ENCODE measurements around the gene GCAT. TPM values are rescaled to one million over a fixed set of nuclear protein-coding genes. Genes with fewer than 3 reads are reported as not detected.

The GCAT gene
- polyA plus RNA-seq (2012; ENCODE audit: missing spikeins): 10.9 TPM

DNA sequence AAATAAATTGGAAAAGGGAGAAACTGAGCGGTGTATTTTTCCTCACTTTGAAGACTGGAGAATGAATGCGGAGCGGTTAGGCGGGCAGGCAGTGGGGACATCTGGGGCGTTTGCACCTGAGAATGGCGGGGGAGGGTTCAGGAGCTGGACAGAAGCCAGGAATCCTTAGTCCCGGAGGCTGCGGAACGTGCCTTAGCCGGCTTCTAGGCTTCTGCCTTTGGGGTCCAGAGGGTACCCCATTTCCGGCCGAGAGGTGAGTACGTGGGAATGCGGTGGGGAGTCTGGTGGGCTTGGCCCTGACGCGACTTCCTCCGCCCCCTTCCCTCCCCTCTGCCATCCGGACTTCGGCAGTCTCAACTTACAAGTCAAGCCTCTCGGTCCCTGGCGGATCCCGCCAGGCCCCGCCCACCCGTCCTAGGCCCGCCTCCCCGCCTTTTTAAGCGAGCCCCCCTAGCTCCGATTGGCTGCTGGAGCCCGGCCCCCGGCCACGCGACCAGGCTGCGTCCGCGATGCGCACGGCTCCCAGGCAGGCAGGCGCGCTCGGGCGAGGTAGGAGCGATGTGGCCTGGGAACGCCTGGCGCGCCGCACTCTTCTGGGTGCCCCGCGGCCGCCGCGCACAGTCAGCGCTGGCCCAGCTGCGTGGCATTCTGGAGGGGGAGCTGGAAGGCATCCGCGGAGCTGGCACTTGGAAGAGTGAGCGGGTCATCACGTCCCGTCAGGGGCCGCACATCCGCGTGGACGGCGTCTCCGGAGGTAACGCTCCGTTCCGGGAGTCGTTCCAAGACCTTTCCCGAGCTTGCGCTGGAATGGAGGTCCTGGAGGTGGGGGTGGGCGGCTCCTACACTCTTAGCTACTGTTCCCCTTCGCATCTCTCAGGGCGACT, at the start of gene GCAT:
GCAT (plus strand) TSS at position 525 of the 884 bp plus-strand sequence; CDS start at position 559, 34 bp downstream.
- peak; percentile 99 for FAIRE-seq
- TF ChIP-seq TAF1 (IDR thresholded peaks at IDR 0.05; ENCODE audit: borderline replicate concordance, low read depth, low read length): no peak
- peak; percentile 63; the same call in 1 of the 2 replicates for TF ChIP-seq POLR2A (IDR thresholded peaks at IDR 0.05; ENCODE audit: low read depth, low read length)
- TF ChIP-seq POLR2AphosphoS5 (IDR thresholded peaks at IDR 0.05; ENCODE audit: low read depth, low read length): peak; percentile 39; the same call in 1 of the 2 replicates
- peak; percentile 99 for DNase-seq (ENCODE audit: insufficient read length)

- FAIRE-seq: no peak
These were observed 49.0 kb upstream of the GCAT start for GRCh38 chr22:37758694-37759093.

GRCh38 chr22:37759281-37759680, 48.5 kb upstream of the GCAT start:
- FAIRE-seq (no peak), DNase-seq (ENCODE audit: insufficient read length) (no peak)
- TF ChIP-seq POLR2A (IDR thresholded peaks at IDR 0.05; ENCODE audit: low read depth, low read length): no peak
- TF ChIP-seq POLR2AphosphoS5 (IDR thresholded peaks at IDR 0.05; ENCODE audit: low read depth, low read length): no peak
- TF ChIP-seq TAF1 (IDR thresholded peaks at IDR 0.05; ENCODE audit: borderline replicate concordance, low read depth, low read length): no peak

More at GRCh38 chr22:37758694-37759093, 49.0 kb upstream of the GCAT start:
- no peak for DNase-seq (ENCODE audit: insufficient read length)
- TF ChIP-seq POLR2AphosphoS5 (IDR thresholded peaks at IDR 0.05; ENCODE audit: low read depth, low read length) (no peak), TAF1 (IDR thresholded peaks at IDR 0.05; ENCODE audit: borderline replicate concordance, low read depth, low read length) (no peak), POLR2A (IDR thresholded peaks at IDR 0.05; ENCODE audit: low read depth, low read length) (no peak)

DNA sequence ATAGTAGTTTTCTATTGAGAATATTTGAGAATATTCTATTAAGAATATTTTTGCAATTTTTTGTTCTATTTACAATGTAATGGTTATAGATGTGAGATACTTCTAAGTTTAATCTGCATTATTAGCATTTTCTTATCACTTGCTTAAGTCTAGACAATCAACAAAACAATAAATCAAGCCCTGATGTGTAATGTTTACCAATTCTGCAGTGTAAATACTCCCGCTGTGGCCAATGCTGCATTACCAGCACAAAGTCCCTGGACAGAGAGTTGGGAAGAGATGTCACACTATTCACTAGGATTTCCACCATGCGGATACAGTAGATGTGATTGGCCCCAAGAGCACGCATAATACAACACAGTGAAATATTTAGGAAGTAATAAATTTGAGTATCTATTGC, 47.6 kb upstream of the GCAT start:
- TF ChIP-seq POLR2AphosphoS5 (IDR thresholded peaks at IDR 0.05; ENCODE audit: low read depth, low read length): no peak
- no peak for TF ChIP-seq POLR2A (IDR thresholded peaks at IDR 0.05; ENCODE audit: low read depth, low read length)
- TF ChIP-seq TAF1 (IDR thresholded peaks at IDR 0.05; ENCODE audit: borderline replicate concordance, low read depth, low read length): no peak
- FAIRE-seq: no peak
- no peak for DNase-seq (ENCODE audit: insufficient read length)

DNA sequence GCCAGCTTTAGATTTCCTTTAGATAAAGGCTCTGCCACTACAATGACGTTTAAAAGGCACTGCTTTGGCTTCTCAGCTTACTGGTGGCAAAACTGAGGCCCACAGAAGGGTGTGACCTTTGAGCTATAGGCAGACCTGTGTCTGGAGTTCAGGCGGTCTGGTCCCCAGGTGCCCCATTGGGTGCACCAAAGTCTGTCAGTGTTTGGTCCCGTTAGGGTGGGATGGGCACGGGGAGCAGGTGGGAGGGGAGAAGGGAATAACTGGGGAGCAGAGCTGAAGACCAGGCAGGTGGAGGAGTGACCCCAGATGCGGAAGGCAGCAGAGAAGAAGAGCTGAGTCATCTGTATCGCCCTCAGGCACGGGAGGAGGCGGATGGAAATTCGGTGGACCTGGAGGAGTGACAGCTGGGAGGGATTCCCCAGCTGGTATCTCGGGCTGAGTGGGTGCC, 45.3 kb upstream of the GCAT start:
- no peak for TF ChIP-seq POLR2AphosphoS5 (IDR thresholded peaks at IDR 0.05; ENCODE audit: low read depth, low read length)
- TF ChIP-seq TAF1 (IDR thresholded peaks at IDR 0.05; ENCODE audit: borderline replicate concordance, low read depth, low read length): no peak
- no peak for TF ChIP-seq POLR2A (IDR thresholded peaks at IDR 0.05; ENCODE audit: low read depth, low read length)
- DNase-seq (ENCODE audit: insufficient read length) (no peak), FAIRE-seq (no peak)

DNA sequence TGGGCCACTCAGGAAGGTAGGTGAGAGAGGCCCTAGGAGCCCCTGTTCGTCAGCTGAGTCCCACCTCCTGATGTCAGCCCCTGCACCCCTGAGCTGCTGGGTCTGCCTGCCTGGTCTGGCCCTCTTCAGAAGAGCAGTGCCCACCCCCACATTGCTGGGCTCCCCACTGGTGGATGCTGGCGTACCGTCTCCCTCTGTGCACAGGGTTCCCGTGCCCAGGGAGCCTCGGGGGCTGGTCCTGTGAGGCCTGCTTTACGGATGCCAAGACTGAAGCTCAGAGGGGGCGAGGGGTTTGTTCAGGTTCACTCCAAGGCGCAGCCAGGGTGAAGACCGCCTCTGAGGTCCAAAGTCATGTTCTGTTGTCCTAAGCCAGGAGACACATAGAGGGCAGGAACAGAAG, 44.7 kb upstream of the GCAT start:
- FAIRE-seq (no peak), DNase-seq (ENCODE audit: insufficient read length) (no peak)
- TF ChIP-seq POLR2AphosphoS5 (IDR thresholded peaks at IDR 0.05; ENCODE audit: low read depth, low read length): no peak
- TF ChIP-seq TAF1 (IDR thresholded peaks at IDR 0.05; ENCODE audit: borderline replicate concordance, low read depth, low read length): no peak
- TF ChIP-seq POLR2A (IDR thresholded peaks at IDR 0.05; ENCODE audit: low read depth, low read length): no peak

- TF ChIP-seq TAF1 (IDR thresholded peaks at IDR 0.05; ENCODE audit: borderline replicate concordance, low read depth, low read length) (no peak), POLR2A (IDR thresholded peaks at IDR 0.05; ENCODE audit: low read depth, low read length) (no peak), POLR2AphosphoS5 (IDR thresholded peaks at IDR 0.05; ENCODE audit: low read depth, low read length) (no peak)
- no peak for FAIRE-seq
- no peak for DNase-seq (ENCODE audit: insufficient read length)
These were observed 44.1 kb upstream of the GCAT start for GRCh38 chr22:37763652-37764051.

DNA sequence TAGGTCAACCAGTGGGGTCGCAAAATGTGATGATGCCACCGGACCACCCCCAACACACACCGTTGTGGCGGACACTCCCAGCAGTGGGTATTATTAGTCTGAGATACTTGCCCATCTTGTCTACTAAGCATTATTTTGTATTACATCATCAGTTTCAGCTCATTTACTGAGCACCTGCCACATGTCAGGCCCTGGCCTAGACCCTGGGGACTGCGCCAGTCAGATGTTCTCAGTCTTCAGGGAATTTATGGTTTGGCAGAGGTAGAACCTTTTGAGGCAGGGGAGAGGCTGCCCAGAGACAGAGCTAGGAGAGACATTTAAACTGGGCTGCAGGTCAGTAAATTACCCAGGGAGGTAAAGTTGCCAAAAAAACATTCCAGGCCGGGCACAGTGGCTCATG, 43.1 kb upstream of the GCAT start:
- FAIRE-seq (no peak), DNase-seq (ENCODE audit: insufficient read length) (no peak)
- TF ChIP-seq TAF1 (IDR thresholded peaks at IDR 0.05; ENCODE audit: borderline replicate concordance, low read depth, low read length) (no peak), POLR2AphosphoS5 (IDR thresholded peaks at IDR 0.05; ENCODE audit: low read depth, low read length) (no peak), POLR2A (IDR thresholded peaks at IDR 0.05; ENCODE audit: low read depth, low read length) (no peak)

DNA sequence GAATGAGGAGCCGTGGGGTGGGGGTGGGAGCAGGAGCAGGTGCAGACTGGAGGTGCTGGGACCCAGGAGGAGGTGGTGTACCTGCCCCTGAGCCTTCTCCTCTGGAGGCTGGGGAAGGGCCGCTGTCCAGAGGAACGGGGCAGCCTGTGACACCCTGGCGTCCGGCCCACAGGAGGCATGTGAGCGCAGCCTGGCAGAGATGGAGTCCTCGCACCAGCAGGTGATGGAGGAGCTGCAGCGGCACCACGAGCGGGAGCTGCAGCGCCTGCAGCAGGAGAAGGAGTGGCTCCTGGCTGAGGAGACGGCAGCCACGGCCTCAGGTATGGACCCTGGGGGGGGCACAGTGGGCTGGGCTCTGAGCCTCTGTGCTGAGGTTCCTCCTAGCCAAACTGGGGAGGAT, 42.2 kb upstream of the GCAT start:
- no peak for TF ChIP-seq TAF1 (IDR thresholded peaks at IDR 0.05; ENCODE audit: borderline replicate concordance, low read depth, low read length)
- TF ChIP-seq POLR2A (IDR thresholded peaks at IDR 0.05; ENCODE audit: low read depth, low read length): no peak
- TF ChIP-seq POLR2AphosphoS5 (IDR thresholded peaks at IDR 0.05; ENCODE audit: low read depth, low read length): no peak
- DNase-seq (ENCODE audit: insufficient read length) (no peak), FAIRE-seq (no peak)

DNA sequence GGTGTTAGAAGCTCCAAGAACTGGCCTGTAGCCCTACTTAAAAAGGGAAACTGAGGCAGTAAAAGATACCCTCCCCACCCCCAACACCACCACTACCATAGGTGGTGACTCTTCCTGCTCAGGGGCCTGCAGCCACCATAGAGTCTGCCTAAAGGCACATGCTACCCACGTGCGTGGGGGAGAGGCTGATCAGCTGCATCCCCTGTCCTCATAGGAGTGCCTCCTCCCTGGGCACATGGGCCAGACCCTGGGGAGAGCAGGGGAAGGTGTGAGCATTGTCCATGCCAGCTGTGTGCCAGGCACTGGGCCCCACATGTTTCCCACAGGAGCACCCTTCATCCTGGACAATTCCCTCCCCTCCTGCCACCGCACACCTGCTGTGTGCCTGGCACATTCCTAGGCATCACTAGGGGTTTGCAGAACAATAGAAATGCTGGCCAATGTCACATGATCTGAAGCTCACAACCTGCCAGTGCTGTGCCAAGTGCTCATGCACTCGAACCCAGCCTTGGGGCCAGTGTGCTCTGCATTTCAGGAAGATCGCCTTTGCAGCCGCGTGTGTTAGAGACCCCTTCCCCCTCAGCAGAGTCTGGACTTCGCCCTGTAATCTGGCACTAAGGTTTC, 41.7 kb upstream of the GCAT start:
- FAIRE-seq: no peak
- TF ChIP-seq TAF1 (IDR thresholded peaks at IDR 0.05; ENCODE audit: borderline replicate concordance, low read depth, low read length) (no peak), POLR2A (IDR thresholded peaks at IDR 0.05; ENCODE audit: low read depth, low read length) (no peak), POLR2AphosphoS5 (IDR thresholded peaks at IDR 0.05; ENCODE audit: low read depth, low read length) (no peak)
- DNase-seq (ENCODE audit: insufficient read length): no peak

DNA sequence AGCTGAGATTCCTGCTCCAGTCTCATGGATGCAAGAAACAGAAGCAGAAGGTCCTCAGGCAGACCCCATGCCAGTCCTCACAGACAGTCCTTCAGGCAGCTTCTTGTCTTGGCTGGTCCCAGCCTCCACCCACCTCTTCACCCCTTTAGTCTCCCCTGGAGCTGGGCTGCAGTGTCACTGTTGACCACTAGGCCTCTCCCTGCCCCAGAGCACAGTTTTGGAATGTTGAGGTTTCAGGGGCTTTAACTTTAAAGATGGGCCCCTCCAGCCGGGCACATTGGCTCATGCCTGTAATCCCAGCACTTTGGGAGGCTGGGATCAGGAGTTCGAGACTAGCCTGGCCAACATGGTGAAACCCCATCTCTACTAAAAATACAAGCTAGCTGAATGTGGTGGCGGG, 39.5 kb upstream of the GCAT start:
- DNase-seq (ENCODE audit: insufficient read length) (no peak), FAIRE-seq (no peak)
- no peak for TF ChIP-seq POLR2A (IDR thresholded peaks at IDR 0.05; ENCODE audit: low read depth, low read length)
- no peak for TF ChIP-seq TAF1 (IDR thresholded peaks at IDR 0.05; ENCODE audit: borderline replicate concordance, low read depth, low read length)
- no peak for TF ChIP-seq POLR2AphosphoS5 (IDR thresholded peaks at IDR 0.05; ENCODE audit: low read depth, low read length)
